ENCODE measurements around the gene VPS8. TPM values are rescaled to one million over a fixed set of nuclear protein-coding genes. Genes with fewer than 3 reads are reported as not detected.

VPS8 gene
- total RNA-seq, 1 experiment from 2014 or later = 39.7 TPM

GRCh38 chr3:184894051-184894450 lies 82.1 kb downstream of the VPS8 start:
- Mint-ChIP-seq H3K4me1 (peaks cover 15 to 21% of the 10 kb centered on the region in 2 experiments), H3K36me3 (ENCODE audit: insufficient read depth in 1 of 3, low read depth in 3 of 3) (peaks cover 0 to 5% (median 0%) of the 10 kb centered on the region in 3 experiments; a peak in 1 of 7 replicates), H3K9me3 (no peaks in the 10 kb centered on the region), H3K27me3 (ENCODE audit: low read depth) (no peaks in the 10 kb centered on the region), H3K4me3 (no peak overlapping the region), H3K27ac (no peak overlapping the region)
- Histone ChIP-seq H3K27me3 (ENCODE audit: insufficient read depth, low read length) (no peaks in the 10 kb centered on the region), H3K4ac (ENCODE audit: low read depth, low read length) (no peak overlapping the region), H3K14ac (ENCODE audit: insufficient read depth, low read length) (no peak overlapping the region), H4K5ac (ENCODE audit: insufficient read length, low read depth, low read length) (no peak overlapping the region), H3K23me2 (ENCODE audit: insufficient read length, low read depth, low read length, poor library complexity, severe bottlenecking) (no peaks in the 10 kb centered on the region), H2AFZ (ENCODE audit: low read length) (no peak overlapping the region), H3K79me1 (ENCODE audit: insufficient read depth, low read depth, low read length, poor library complexity, severe bottlenecking) (no peaks in the 10 kb centered on the region), H3K4me1 (ENCODE audit: insufficient read depth, low read length) (peaks cover 3% of the 10 kb centered on the region; the same call in 1 of the 2 replicates), H3K23ac (ENCODE audit: insufficient read length, low read depth, low read length) (no peak overlapping the region), H3T11ph (ENCODE audit: low read length) (no peak overlapping the region), H4K91ac (ENCODE audit: insufficient read length, low read depth, low read length) (no peak overlapping the region), H2AK5ac (ENCODE audit: insufficient read length, low read length) (no peak overlapping the region), H3K9ac (ENCODE audit: extremely low read depth, insufficient read length, low read length) (no peak overlapping the region), H3K56ac (ENCODE audit: insufficient read length, low read depth, low read length) (no peak overlapping the region), H4K8ac (replicated peaks; ENCODE audit: insufficient read length, low read depth, low read length) (no peak overlapping the region), H3K79me2 (ENCODE audit: insufficient read depth, low read length) (no peaks in the 10 kb centered on the region), H3K18ac (ENCODE audit: insufficient read length, low read depth, low read length) (no peak overlapping the region), H2BK5ac (ENCODE audit: insufficient read length, low read length) (no peak overlapping the region), H4K20me1 (ENCODE audit: control insufficient read depth, insufficient read depth, insufficient read length) (no peaks in the 10 kb centered on the region), H2BK120ac (ENCODE audit: low read depth, low read length, poor library complexity, severe bottlenecking) (no peak overlapping the region), H2BK12ac (ENCODE audit: insufficient read length, low read depth, low read length) (no peak overlapping the region), H2BK15ac (ENCODE audit: low read depth, low read length) (no peak overlapping the region), H3K9me3 (ENCODE audit: control insufficient read depth, low read depth, low read length) (no peaks in the 10 kb centered on the region), H3K27ac (ENCODE audit: insufficient read length, low read depth, low read length) (no peak overlapping the region), H2BK20ac (ENCODE audit: low read depth, low read length, poor library complexity, severe bottlenecking) (no peak overlapping the region), H3K4me2 (ENCODE audit: insufficient read depth, insufficient read length, low read length) (no peak overlapping the region)
- no CpG with 5 or more reads among the region's 1 CpG for WGBS (ENCODE audit: extremely low coverage, insufficient read length, low lambda C conversion rate)
- no peak for TF ChIP-seq CTCF (conservative IDR thresholded peaks at IDR 0.05)
- no peak for DNase-seq
